Adrenal gland (tissue), 12 donors: Measurements from ENCODE around the gene LY86. TPM values are rescaled to one million over a fixed set of nuclear protein-coding genes. Genes with fewer than 3 reads are reported as not detected.

Experiments used
- DNase-seq, 7 donors: peaks; one replicate each; pipeline ENCODE4 v3.0.0-alpha.2; 2019 to 2020
- H3K27ac ChIP-seq, 5 donors: fragments of 200-600 bp; sonication (generic) in 4 of 5; 1 replicate in 3 of 5; 2 replicates in 2 of 5; pipeline versions ENCODE4 v1.5.1 to v1.8.0; 2016 to 2020; ENCODE audit warnings: mild to moderate bottlenecking in 1 of 5
- H3K27me3 ChIP-seq: fragments of 200-600 bp; 2 replicates; pipeline ENCODE4 v1.8.0; 2021
- H3K36me3 ChIP-seq, 2 donors: fragments of 200-600 bp; replicated peaks in 1 of 2; 1 replicate in 1 of 2; 2 replicates in 1 of 2; pipeline versions ENCODE4 v1.5.1 to v1.8.0; 2018 to 2022
- H3K4me1 ChIP-seq, 2 donors: fragments of 200-600 bp; replicated peaks in 1 of 2; 1 replicate in 1 of 2; 2 replicates in 1 of 2; pipeline versions ENCODE4 v1.5.1 to v1.8.0; 2018 to 2021
- H3K4me3 ChIP-seq, 4 donors: fragments of 200-600 bp; sonication (generic) in 3 of 4; one replicate each; pipeline ENCODE4 v1.5.1; 2016 to 2018
- H3K9me3 ChIP-seq, 3 donors: fragments of 200-600 bp; sonication (generic) in 1 of 3; replicated peaks in 1 of 3; 1 replicate in 2 of 3; 2 replicates in 1 of 3; pipeline versions ENCODE4 v1.5.1 to v1.8.0; 2016 to 2021
- CTCF ChIP-seq, 6 experiments: fragments of 450-650 bp in 4 of 6; fragments of 200-600 bp in 2 of 6; sonication (generic) in 1 of 6; IDR thresholded peaks; 1 replicate in 5 of 6; 2 replicates in 1 of 6; pipeline versions ENCODE4 v1.5.1 to v1.8.0; 2016 to 2021; ENCODE audit warnings: antibody characterized with exemption in 6 of 6, mild to moderate bottlenecking in 2 of 6, moderate library complexity in 1 of 6
- POLR2A ChIP-seq, 2 donors: fragments of 450-650 bp; IDR thresholded peaks; one replicate each; pipeline ENCODE4 v1.6.1; 2017; ENCODE audit warnings: antibody characterized with exemption in 2 of 2, mild to moderate bottlenecking in 2 of 2, moderate library complexity in 1 of 2
- WGBS, 4 donors: extraction: QIAGEN DNeasy Blood & Tissue Kit in 2 of 4; methylation state at CpG; one replicate each; pipeline versions ENCODE4 v1.1.5 to v1.1.7; 2013 to 2017; 5-methylcytosine and 5-hydroxymethylcytosine counted together
- intact Hi-C, 2 donors: fragments of 100-400 bp; cut with DNase I; formaldehyde crosslinking; loops; one replicate each; pipeline versions ENCODE4 v1.14.1 to v1.15.0; 2022 to 2023
- polyA plus RNA-seq, 3 donors: library from polyadenylated mRNA; stranded (reverse); fragments of 200-250 nt in 2 of 3; fragments of 350-450 nt in 1 of 3; fragmentation: Illumina TruSeq in 1 of 3; extraction: RNeasy Lipid Tissue Mini Kit (QIAGEN cat#74804) in 1 of 3; gene quantifications; one replicate each; pipeline ENCODE4 v1.2.3, GENCODE V29; 2013 to 2014
- total RNA-seq, 9 donors: library from RNA; depleted of rRNA in 4 of 9; stranded (reverse); fragments of >200 nt in 4 of 9; fragments of 120-200 nt in 1 of 9; fragmentation: NEBNext Ultra II Directional in 1 of 9; extraction: Animal tissue kit (Norgen Biotek cat#: 25700) in 1 of 9; gene quantifications; one replicate each; pipeline versions ENCODE4 v1.1.0 to v1.2.4, GENCODE V29; 2013 to 2023
- donor health status: healthy with polysubstance abuse.
- donor health status: Bipolar disorder and iron deficiency.
- donor health status: DM: yes; HTN: yes; CAD: no.
- donor health status: DM: no; HTN: no; CAD: no.
- donor health status: DM: no; HTN: no; CAD: no.
- donor health status: DM: yes; HTN: yes; CAD: no.

LY86 gene
- total and polyA plus RNA-seq, 12 donors = 0.60 to 25.7 (median 7.1) TPM

- no peak for DNase-seq
- no peak overlapping the region for H3K4me3 ChIP-seq
- 31 to 62% (median 50%) methylated on average over 5 of the region's 5 CpGs for WGBS, 4 donors
- H3K9me3 ChIP-seq = no peaks in the 10 kb centered on the region
- no peaks in the 10 kb centered on the region for H3K36me3 ChIP-seq
- intact Hi-C loops = no loop called here
- no peaks in the 10 kb centered on the region for H3K27me3 ChIP-seq
- no peak overlapping the region for H3K27ac ChIP-seq
- TF ChIP-seq POLR2A (IDR thresholded peaks at IDR 0.05) (no peak), CTCF (IDR thresholded peaks at IDR 0.05) (no peak)
- no peaks in the 10 kb centered on the region for H3K4me1 ChIP-seq
These were observed 26.4 kb downstream of the LY86 start for GRCh38 chr6:6614983-6615349.

GRCh38 chr6:6616656-6617055, 28.1 kb downstream of the LY86 start:
- no peak for DNase-seq

GRCh38 chr6:6619021-6619794, 30.7 kb downstream of the LY86 start:
- Histone ChIP-seq H3K27me3 (no peaks in the 10 kb centered on the region), H3K27ac (no peak overlapping the region), H3K4me3 (no peak overlapping the region), H3K9me3 (no peaks in the 10 kb centered on the region), H3K36me3 (no peaks in the 10 kb centered on the region), H3K4me1 (no peaks in the 10 kb centered on the region)
- WGBS, 4 donors = 79 to 81% (median 80%) methylated on average over 8 of the region's 8 CpGs
- no peak for DNase-seq
- no peak for TF ChIP-seq CTCF (IDR thresholded peaks at IDR 0.05)
- no peak for TF ChIP-seq POLR2A (IDR thresholded peaks at IDR 0.05)
- intact Hi-C loops = no loop called here

More at GRCh38 chr6:6616656-6617055, 28.1 kb downstream of the LY86 start:
- Histone ChIP-seq H3K27me3 (no peaks in the 10 kb centered on the region), H3K36me3 (no peaks in the 10 kb centered on the region), H3K4me3 (no peak overlapping the region), H3K4me1 (no peaks in the 10 kb centered on the region), H3K27ac (no peak overlapping the region), H3K9me3 (no peaks in the 10 kb centered on the region)
- intact Hi-C loops = no loop called here
- TF ChIP-seq POLR2A (IDR thresholded peaks at IDR 0.05) = no peak
- TF ChIP-seq CTCF (IDR thresholded peaks at IDR 0.05) = no peak
- 79 to 92% (median 89%) methylated on average over 7 of the region's 7 CpGs for WGBS, 4 donors

- TF ChIP-seq CTCF (IDR thresholded peaks at IDR 0.05) (no peak), POLR2A (IDR thresholded peaks at IDR 0.05) (no peak)
- WGBS, 4 donors = 53 to 56% (median 55%) methylated on average over 9 of the region's 9 CpGs
- no peak overlapping the region for H3K4me3 ChIP-seq
- intact Hi-C loops = no loop called here
- H3K27me3 ChIP-seq = no peaks in the 10 kb centered on the region
- no peaks in the 10 kb centered on the region for H3K36me3 ChIP-seq
- H3K27ac ChIP-seq = no peak overlapping the region
- no peaks in the 10 kb centered on the region for H3K4me1 ChIP-seq
- DNase-seq = no peak
- H3K9me3 ChIP-seq = no peaks in the 10 kb centered on the region
These were observed 32.4 kb downstream of the LY86 start for GRCh38 chr6:6620766-6621425.
